Lower leg skin (tissue), 4 donors: ENCODE results near the gene APLF. TPM values are rescaled to one million over a fixed set of nuclear protein-coding genes. Genes with fewer than 3 reads are reported as not detected.
"Not testable (repeated sequence)": the region's sequence is repeated elsewhere in the genome, so short reads cannot be mapped to it uniquely, and the experiment has no call there.

Source experiments
- DNase-seq, 2 donors: peaks; one replicate each; pipeline ENCODE4 v3.0.0-alpha.2; 2019; ENCODE audit warnings: low spot score in 2 of 2
- H3K4me3 ChIP-seq: fragments of 200-600 bp; sonication (generic); 2 replicates; pipeline ENCODE4 v1.5.1; 2017; ENCODE audit warnings: mild to moderate bottlenecking, low read depth; ENCODE audit not compliant: poor library complexity, severe bottlenecking
- CTCF ChIP-seq, 3 donors: fragments of 450-650 bp; IDR thresholded peaks; one replicate each; pipeline ENCODE4 v1.5.1; 2016; ENCODE audit warnings: antibody characterized with exemption in 3 of 3, mild to moderate bottlenecking in 3 of 3, moderate library complexity in 2 of 3
- POLR2A ChIP-seq, 2 donors: fragments of 450-650 bp; IDR thresholded peaks; one replicate each; pipeline ENCODE4 v1.6.1; 2016 to 2017; ENCODE audit warnings: antibody characterized with exemption in 2 of 2, mild to moderate bottlenecking in 1 of 2, moderate library complexity in 1 of 2
- WGBS, 2 donors: methylation state at CpG; one replicate each; pipeline ENCODE4 v1.1.5; 2018; 5-methylcytosine and 5-hydroxymethylcytosine counted together
- intact Hi-C: fragments of 100-400 bp; cut with DNase I; formaldehyde crosslinking; loops from one replicate; pipeline ENCODE4 v1.15.0; 2023; ENCODE audit warnings: low total_unique reads
- total RNA-seq, 4 donors: library from RNA; depleted of rRNA; stranded (reverse); fragments of >200 nt; gene quantifications; one replicate each; pipeline ENCODE4 v1.1.0, GENCODE V29; 2016

APLF gene
- total RNA-seq, 4 donors from 2014 or later = 7.5 to 12.9 (median 9.5) TPM

DNA sequence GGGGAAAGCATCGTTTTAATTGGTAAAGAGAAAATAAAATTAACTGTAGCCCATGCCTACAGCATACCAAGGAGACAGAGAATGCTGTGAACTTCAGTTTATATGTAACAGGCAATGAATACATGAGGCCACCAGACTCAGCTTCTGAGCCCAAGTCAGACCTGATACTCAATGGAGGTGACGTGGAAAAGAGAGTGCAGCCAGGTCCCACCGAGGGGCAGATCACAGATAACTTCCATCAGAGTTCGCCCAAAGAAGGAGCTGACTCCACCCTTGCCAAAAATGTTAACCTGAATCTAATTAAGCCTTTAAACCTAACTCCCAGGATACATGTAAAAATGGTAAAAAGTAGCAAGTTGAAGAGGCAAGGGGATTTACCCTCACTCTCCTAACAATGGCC lies 123.8 kb downstream of the APLF start:
- intact Hi-C loops = no loop called here
- H3K4me3 ChIP-seq = no peak overlapping the region
- TF ChIP-seq POLR2A (IDR thresholded peaks at IDR 0.05) (no peak), CTCF (IDR thresholded peaks at IDR 0.05) (no peak)
- WGBS, 2 donors = 77 to 84% methylated on average over 4 of the region's 4 CpGs
- DNase-seq = no peak

DNA sequence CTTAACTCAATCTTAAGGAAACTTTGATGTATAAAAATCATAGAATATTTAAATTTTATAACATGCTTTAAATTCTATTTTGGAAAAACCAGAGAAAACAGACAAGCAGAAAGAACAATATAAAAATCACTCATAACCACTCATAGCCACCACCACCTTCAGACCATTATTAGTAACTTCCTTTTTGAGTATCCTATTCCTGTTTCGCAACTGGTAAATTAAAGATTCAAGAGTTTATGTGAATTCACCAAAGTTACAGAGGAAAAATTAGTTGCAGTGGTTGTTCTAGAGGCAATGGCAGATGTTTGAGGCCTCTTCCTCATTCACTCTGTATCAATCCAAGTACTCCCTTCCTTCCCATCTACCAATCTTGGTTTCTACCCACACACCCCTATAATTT lies 126.7 kb downstream of the APLF start:
- DNase-seq = no peak
- WGBS, 2 donors = 92 to 95% methylated on average over 1 of the region's 1 CpG
- TF ChIP-seq POLR2A (IDR thresholded peaks at IDR 0.05) (no peak), CTCF (IDR thresholded peaks at IDR 0.05) (no peak)
- intact Hi-C loops = no loop called here
- H3K4me3 ChIP-seq = no peak overlapping the region

- 29 to 34% methylated on average over 5 of the region's 5 CpGs for WGBS, 2 donors
- DNase-seq = no peak
- TF ChIP-seq POLR2A (IDR thresholded peaks at IDR 0.05) = no peak
- TF ChIP-seq CTCF (IDR thresholded peaks at IDR 0.05) = no peak
- intact Hi-C loops = no loop called here
- no peak overlapping the region for H3K4me3 ChIP-seq
Observed at GRCh38 chr2:68594674-68595492, 127.5 kb downstream of the APLF start.

- intact Hi-C loops, DNase-seq: not testable (repeated sequence)
Observed at GRCh38 chr2:68595493-68595785, 128.1 kb downstream of the APLF start.

DNA sequence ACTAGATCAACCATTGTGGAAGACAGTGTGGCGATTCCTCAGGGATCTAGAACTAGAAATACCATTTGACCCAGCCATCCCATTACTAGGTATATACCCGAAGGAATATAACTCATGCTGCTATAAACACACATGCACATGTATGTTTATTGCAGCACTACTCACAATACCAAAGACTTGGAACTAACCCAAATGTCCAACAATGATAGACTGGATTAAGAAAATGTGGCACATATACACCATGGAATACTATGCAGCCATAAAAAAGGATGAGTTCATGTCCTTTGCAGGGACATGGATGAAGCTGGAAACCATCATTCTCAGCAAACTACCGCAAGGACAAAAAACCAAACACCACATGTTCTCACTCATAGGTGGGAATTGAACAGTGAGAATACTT lies 133.1 kb downstream of the APLF start:
- 94 to 100% methylated on average over 3 of the region's 3 CpGs for WGBS, 2 donors
- intact Hi-C loops = loop anchor here (5.0 kb wide), 1 partner anchor 527 kb away; no protein-coding TSS in a partner anchor
- not testable (repeated sequence) for DNase-seq

More at GRCh38 chr2:68595493-68595785, 128.1 kb downstream of the APLF start:
- WGBS, 2 donors = 81 to 89% methylated on average over 2 of the region's 2 CpGs
- H3K4me3 ChIP-seq = not testable (repeated sequence)

DNA sequence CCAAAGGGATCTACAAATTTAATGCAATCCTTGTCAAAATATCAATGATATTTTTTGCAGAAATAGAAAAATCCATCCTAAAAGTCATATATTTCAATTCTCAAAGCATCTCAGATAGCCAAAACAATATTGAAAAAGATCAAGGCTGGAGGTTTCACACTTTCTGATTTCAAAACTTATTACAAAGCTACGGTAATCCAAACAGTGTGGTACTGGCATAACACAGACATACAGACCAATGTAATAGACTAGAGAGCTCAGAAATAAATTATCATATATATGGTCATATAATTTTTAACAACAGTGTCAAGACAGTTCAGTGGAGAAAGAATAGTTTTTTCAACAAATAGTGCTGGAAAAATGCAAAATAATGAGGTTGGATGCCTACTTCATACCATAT lies 135.7 kb downstream of the APLF start:
- TF ChIP-seq CTCF (IDR thresholded peaks at IDR 0.05) = no peak
- intact Hi-C loops = loop anchor here (5.0 kb wide), 1 partner anchor 524 kb away; no protein-coding TSS in a partner anchor
- H3K4me3 ChIP-seq = no peak overlapping the region
- WGBS, 2 donors = 97 to 98% methylated on average over 1 of the region's 1 CpG
- DNase-seq = no peak

More for the DNA sequence above, 133.1 kb downstream of the APLF start:
- not testable (repeated sequence) for H3K4me3 ChIP-seq

GRCh38 chr2:68604077-68604476 lies 136.7 kb downstream of the APLF start:
- H3K4me3 ChIP-seq = no peak overlapping the region
- TF ChIP-seq CTCF (IDR thresholded peaks at IDR 0.05) (no peak), POLR2A (IDR thresholded peaks at IDR 0.05) (no peak)
- no peak for DNase-seq
- intact Hi-C loops = loop anchor here (5.0 kb wide), 1 partner anchor 523 kb away; no protein-coding TSS in a partner anchor
- WGBS, 2 donors = 83 to 88% methylated on average over 3 of the region's 3 CpGs
